MM.1S (cell line): ENCODE measurements around the gene ENOPH1.

ENCODE experiments used
- DNase-seq: peaks from one replicate; pipeline ENCODE4 v3.0.0-alpha.2; 2015
- H2AFZ ChIP-seq: fragments of 300-600 bp; sonication (generic); 2 replicates; pipeline ENCODE4 v1.6.0; 2016; ENCODE audit warnings: antibody characterized with exemption, low read length
- H3F3A ChIP-seq: fragments of 300-600 bp; sonication (generic); 2 replicates; pipeline ENCODE4 v1.6.1; 2016; ENCODE audit warnings: mild to moderate bottlenecking, antibody characterized with exemption, low read length, moderate library complexity, mixed read lengths; ENCODE audit not compliant: insufficient read depth
- H3K27ac ChIP-seq: fragments of 300-600 bp; sonication (generic); 2 replicates; pipeline ENCODE4 v1.5.1; 2016; ENCODE audit warnings: mild to moderate bottlenecking, low read length
- H3K27me3 ChIP-seq: fragments of 300-600 bp; sonication (generic); replicated peaks from 2 replicates; pipeline ENCODE4 v1.6.0; 2016; ENCODE audit warnings: low read length; ENCODE audit not compliant: insufficient read depth
- H3K36me3 ChIP-seq: fragments of 300-600 bp; sonication (generic); replicated peaks from 2 replicates; pipeline ENCODE4 v1.6.1; 2016; ENCODE audit warnings: mild to moderate bottlenecking, low read length, mixed read lengths; ENCODE audit not compliant: insufficient read depth
- H3K4me1 ChIP-seq: fragments of 300-600 bp; sonication (generic); 2 replicates; pipeline ENCODE4 v1.6.1; 2016; ENCODE audit warnings: low read length, mixed read lengths
- H3K4me2 ChIP-seq: fragments of 300-600 bp; sonication (generic); 2 replicates; pipeline ENCODE4 v1.6.0; 2016; ENCODE audit warnings: low read depth, low read length
- H3K4me3 ChIP-seq: fragments of 300-600 bp; sonication (generic); 2 replicates; pipeline ENCODE4 v1.5.1; 2016; ENCODE audit warnings: low read length, mixed read lengths
- H3K79me2 ChIP-seq: fragments of 300-600 bp; sonication (generic); 2 replicates; pipeline ENCODE4 v1.6.1; 2016; ENCODE audit warnings: mixed run types, low read length, mixed read lengths
- H3K9ac ChIP-seq: fragments of 300-600 bp; sonication (generic); 2 replicates; pipeline ENCODE4 v1.6.1; 2016; ENCODE audit warnings: low read length, mixed read lengths
- H3K9me2 ChIP-seq: fragments of 300-600 bp; sonication (generic); replicated peaks from 2 replicates; pipeline ENCODE4 v1.6.1; 2016; ENCODE audit warnings: mild to moderate bottlenecking, low read length, mixed read lengths; ENCODE audit not compliant: insufficient read depth
- H3K9me3 ChIP-seq: fragments of 300-600 bp; sonication (generic); replicated peaks from 2 replicates; pipeline ENCODE4 v1.6.1; 2016; ENCODE audit warnings: mild to moderate bottlenecking, low read length, mixed read lengths; ENCODE audit not compliant: insufficient read depth
- H4K20me1 ChIP-seq: fragments of 300-600 bp; sonication (generic); 2 replicates; pipeline ENCODE4 v1.6.1; 2016; ENCODE audit warnings: mild to moderate bottlenecking, low read length, moderate library complexity, mixed read lengths; ENCODE audit not compliant: insufficient read depth
- CTCF ChIP-seq: fragments of 300-600 bp; sonication (generic); IDR thresholded peaks from 2 replicates; pipeline ENCODE4 v1.5.1; 2016; ENCODE audit warnings: antibody characterized with exemption, low read length, mixed read lengths
- EZH2 ChIP-seq: fragments of 300-600 bp; sonication (generic); optimal IDR thresholded peaks from 2 replicates; pipeline ENCODE3; 2017; ENCODE audit warnings: low read depth, mild to moderate bottlenecking, antibody characterized with exemption, low read length, mixed read lengths
- EZH2phosphoT487 ChIP-seq: fragments of 300-600 bp; sonication (generic); IDR thresholded peaks from 2 replicates; pipeline ENCODE4 v1.6.1; 2018; ENCODE audit warnings: antibody characterized with exemption, low read length

The ENOPH1 gene

DNA sequence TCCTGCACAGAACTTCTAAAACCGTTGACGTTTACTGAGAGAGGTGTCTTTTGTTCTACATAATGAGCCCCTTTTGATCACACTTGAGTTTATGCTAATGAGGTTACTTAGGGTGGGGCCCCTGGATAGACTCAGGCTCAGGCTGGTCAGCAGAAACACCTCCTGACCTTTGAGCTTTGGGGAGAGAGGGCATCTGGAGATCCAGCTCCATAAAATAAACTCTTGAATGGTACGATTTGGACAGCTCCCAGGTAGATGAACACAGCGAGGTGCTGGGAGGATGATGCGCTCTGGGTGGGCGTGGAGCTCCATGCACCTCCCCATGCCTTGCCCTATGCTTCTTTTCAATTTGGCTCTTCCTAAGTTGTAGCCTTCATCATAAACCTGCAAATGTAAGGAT, 52.0 kb downstream of the ENOPH1 start:
- no peaks in the 10 kb centered on the region for H3K36me3 ChIP-seq
- no peak overlapping the region for H3K4me2 ChIP-seq
- no peak overlapping the region for H3K27ac ChIP-seq
- H3K9me2 ChIP-seq, result no peaks in the 10 kb centered on the region
- DNase-seq, result no peak
- H3K79me2 ChIP-seq, result no peaks in the 10 kb centered on the region
- no peaks in the 10 kb centered on the region for H4K20me1 ChIP-seq
- TF ChIP-seq CTCF (no peak), EZH2phosphoT487 (no peak), EZH2 (no peak)
- no peaks in the 10 kb centered on the region for H3K4me1 ChIP-seq
- no peaks in the 10 kb centered on the region for H3K27me3 ChIP-seq
- H3K9me3 ChIP-seq, result no peaks in the 10 kb centered on the region
- H3F3A ChIP-seq, result no peaks in the 10 kb centered on the region
- no peak overlapping the region for H3K9ac ChIP-seq
- no peak overlapping the region for H3K4me3 ChIP-seq
- no peak overlapping the region for H2AFZ ChIP-seq

- H3F3A ChIP-seq, result no peaks in the 10 kb centered on the region
- no peaks in the 10 kb centered on the region for H4K20me1 ChIP-seq
- no peaks in the 10 kb centered on the region for H3K4me1 ChIP-seq
- H3K4me2 ChIP-seq, result no peak overlapping the region
- H3K36me3 ChIP-seq, result no peaks in the 10 kb centered on the region
- H3K4me3 ChIP-seq, result no peak overlapping the region
- H3K9me3 ChIP-seq, result no peaks in the 10 kb centered on the region
- no peak overlapping the region for H3K9ac ChIP-seq
- H3K27ac ChIP-seq, result no peak overlapping the region
- H3K79me2 ChIP-seq, result no peaks in the 10 kb centered on the region
- H2AFZ ChIP-seq, result no peak overlapping the region
- no peak for DNase-seq
- no peak for TF ChIP-seq CTCF
- TF ChIP-seq EZH2phosphoT487, result no peak
- TF ChIP-seq EZH2, result no peak
- H3K9me2 ChIP-seq, result no peaks in the 10 kb centered on the region
- H3K27me3 ChIP-seq, result no peaks in the 10 kb centered on the region
Measured at GRCh38 chr4:82484996-82485783, 54.8 kb downstream of the ENOPH1 start.

GRCh38 chr4:82489076-82489475, 58.7 kb downstream of the ENOPH1 start:
- Histone ChIP-seq H3F3A (no peaks in the 10 kb centered on the region), H3K9me2 (no peaks in the 10 kb centered on the region), H3K4me3 (no peak overlapping the region), H4K20me1 (no peaks in the 10 kb centered on the region), H3K4me2 (no peak overlapping the region), H3K9me3 (no peaks in the 10 kb centered on the region), H3K9ac (no peak overlapping the region), H3K36me3 (no peaks in the 10 kb centered on the region), H3K4me1 (no peaks in the 10 kb centered on the region), H3K27ac (no peak overlapping the region), H3K27me3 (no peaks in the 10 kb centered on the region), H3K79me2 (no peaks in the 10 kb centered on the region), H2AFZ (no peak overlapping the region)
- no peak for TF ChIP-seq EZH2phosphoT487
- TF ChIP-seq EZH2, result no peak
- TF ChIP-seq CTCF, result no peak
- DNase-seq, result no peak
